A549 (cell line): ENCODE results near the gene MTOR.

ENCODE experiments used
- CBX8 ChIP-seq: fragments of 200-600 bp; sonication (generic); IDR thresholded peaks from 2 replicates; pipeline ENCODE4 v1.6.1; 2016
- CEBPB ChIP-seq, 2 experiments: fragments of >200 bp in 1 of 2; sonication (Bioruptor Twin) in 1 of 2; formaldehyde crosslinking in 1 of 2; IDR thresholded peaks; 2 replicates each; pipeline ENCODE4 v1.6.1; 2012 to 2016
- FOSL2 ChIP-seq, 2 experiments: fragments of 450-650 bp in 1 of 2; fragments of >200 bp in 1 of 2; sonication (Bioruptor Twin) in 1 of 2; formaldehyde crosslinking; IDR thresholded peaks; 2 replicates each; pipeline versions ENCODE4 v1.5.0 to v1.6.1; 2016 to 2020; ENCODE audit warnings: mild to moderate bottlenecking in 1 of 2, moderate library complexity in 1 of 2
- JUNB ChIP-seq: fragments of >200 bp; sonication (Bioruptor Twin); formaldehyde crosslinking; IDR thresholded peaks from 2 replicates; pipeline ENCODE4 v1.6.1; 2016
- MAX ChIP-seq: IDR thresholded peaks from 2 replicates; pipeline ENCODE4 v1.6.1; 2012
- POLR2A ChIP-seq: IDR thresholded peaks from 2 replicates; pipeline ENCODE4 v1.6.1; 2012; ENCODE audit warnings: mild to moderate bottlenecking, low read length
- RAD21 ChIP-seq, 2 experiments: fragments of >200 bp in 1 of 2; sonication (Bioruptor Twin) in 1 of 2; formaldehyde crosslinking in 1 of 2; IDR thresholded peaks in 1 of 2; conservative IDR thresholded peaks in 1 of 2; 2 replicates in 1 of 2; 3 replicates in 1 of 2; pipeline ENCODE4 v1.6.1; 2012 to 2018; ENCODE audit warnings: inconsistent platforms in 1 of 2
- TP53 ChIP-seq: fragments of 250-450 bp; sonication (Bioruptor Pico); IDR thresholded peaks from 2 replicates; pipeline ENCODE4 v1.5.0; 2021; ENCODE audit warnings: mild to moderate bottlenecking, moderate library complexity
- ZSCAN20 ChIP-seq: fragments of 250-450 bp; sonication (Bioruptor Pico); IDR thresholded peaks from 2 replicates; pipeline ENCODE4 v1.8.0; 2022; ENCODE audit warnings: mild to moderate bottlenecking, moderate library complexity
- TF ChIP-seq, protein P1 (sequence below): fragments of >200 bp; sonication (Bioruptor Twin); formaldehyde crosslinking; IDR thresholded peaks from 3 replicates; pipeline ENCODE4 v1.5.1; 2016

- TF ChIP-seq CEBPB (IDR thresholded peaks at IDR 0.05), result no peak
- no peak for TF ChIP-seq ZSCAN20 (CRISPR knock-in tag)
- no peak for TF ChIP-seq CBX8
- TF ChIP-seq, protein P1, sequence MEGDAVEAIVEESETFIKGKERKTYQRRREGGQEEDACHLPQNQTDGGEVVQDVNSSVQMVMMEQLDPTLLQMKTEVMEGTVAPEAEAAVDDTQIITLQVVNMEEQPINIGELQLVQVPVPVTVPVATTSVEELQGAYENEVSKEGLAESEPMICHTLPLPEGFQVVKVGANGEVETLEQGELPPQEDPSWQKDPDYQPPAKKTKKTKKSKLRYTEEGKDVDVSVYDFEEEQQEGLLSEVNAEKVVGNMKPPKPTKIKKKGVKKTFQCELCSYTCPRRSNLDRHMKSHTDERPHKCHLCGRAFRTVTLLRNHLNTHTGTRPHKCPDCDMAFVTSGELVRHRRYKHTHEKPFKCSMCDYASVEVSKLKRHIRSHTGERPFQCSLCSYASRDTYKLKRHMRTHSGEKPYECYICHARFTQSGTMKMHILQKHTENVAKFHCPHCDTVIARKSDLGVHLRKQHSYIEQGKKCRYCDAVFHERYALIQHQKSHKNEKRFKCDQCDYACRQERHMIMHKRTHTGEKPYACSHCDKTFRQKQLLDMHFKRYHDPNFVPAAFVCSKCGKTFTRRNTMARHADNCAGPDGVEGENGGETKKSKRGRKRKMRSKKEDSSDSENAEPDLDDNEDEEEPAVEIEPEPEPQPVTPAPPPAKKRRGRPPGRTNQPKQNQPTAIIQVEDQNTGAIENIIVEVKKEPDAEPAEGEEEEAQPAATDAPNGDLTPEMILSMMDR, result no peak
- TF ChIP-seq JUNB, result no peak
- TF ChIP-seq MAX, result no peak
- TF ChIP-seq FOSL2 (IDR thresholded peaks at IDR 0.05), result no peak
- TF ChIP-seq FOSL2 (CRISPR knock-in tag; IDR thresholded peaks at IDR 0.05), result no peak
- TF ChIP-seq TP53 (CRISPR knock-in tag), result no peak
- no peak for TF ChIP-seq POLR2A
- TF ChIP-seq RAD21 (conservative IDR thresholded peaks at IDR 0.05 in 1 of 2, IDR thresholded peaks at IDR 0.05 in 1 of 2), result no peak
These were observed 137.4 kb downstream of the MTOR start for GRCh38 chr1:11124965-11125364.
